ENCODE data around the gene RAB11FIP3. TPM values are rescaled to one million over a fixed set of nuclear protein-coding genes. Genes with fewer than 3 reads are reported as not detected.
A peak's percentile ranks its signal among the peaks of the same experiment; 100 is the strongest.
"Not testable (repeated sequence)": the region's sequence is repeated elsewhere in the genome, so short reads cannot be mapped to it uniquely, and the experiment has no call there.

RAB11FIP3 gene
- total RNA-seq, 1 donor = 25.3 TPM

DNA sequence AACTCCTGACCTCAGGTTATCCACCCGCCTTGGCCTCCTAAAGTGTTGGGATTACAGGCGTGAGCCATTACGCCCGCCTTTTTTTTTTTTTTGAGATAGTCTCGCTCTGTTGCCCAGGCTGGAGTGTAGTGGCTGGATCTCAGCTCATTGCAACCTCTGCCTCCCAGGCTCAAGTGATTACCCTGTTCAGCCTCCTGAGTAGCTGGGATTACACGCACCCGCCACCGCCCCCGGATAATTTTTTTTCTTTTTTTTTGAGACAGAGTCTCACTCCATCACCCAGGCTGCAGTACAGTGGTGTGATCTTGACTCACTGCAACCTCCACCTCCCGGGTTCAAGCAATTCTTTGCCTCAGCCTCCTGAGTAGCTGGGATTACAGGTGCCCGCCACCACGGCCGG lies 3.3 kb upstream of the RAB11FIP3 start:
- not testable (repeated sequence) for H2AFZ ChIP-seq (ENCODE audit: low read length); H4K20me1 ChIP-seq (ENCODE audit: insufficient read depth, low read length); H3K9me3 ChIP-seq (ENCODE audit: low read depth, low read length); H3K4me3 ChIP-seq (ENCODE audit: insufficient read depth, low read length); H3K27me3 ChIP-seq (ENCODE audit: insufficient read depth, low read length); H3K27ac ChIP-seq (ENCODE audit: low read depth, low read length); H3K36me3 ChIP-seq (ENCODE audit: insufficient read depth, low read length); DNase-seq (ENCODE audit: insufficient read length, low spot score, missing footprints); H3K4me2 ChIP-seq (ENCODE audit: insufficient read depth, low read length)
- peaks cover 11% of the 10 kb centered on the region for H3K79me2 ChIP-seq (ENCODE audit: insufficient read depth, low read length)
- peaks cover 26% of the 10 kb centered on the region for H3K4me1 ChIP-seq (ENCODE audit: insufficient read depth, low read length)

DNA sequence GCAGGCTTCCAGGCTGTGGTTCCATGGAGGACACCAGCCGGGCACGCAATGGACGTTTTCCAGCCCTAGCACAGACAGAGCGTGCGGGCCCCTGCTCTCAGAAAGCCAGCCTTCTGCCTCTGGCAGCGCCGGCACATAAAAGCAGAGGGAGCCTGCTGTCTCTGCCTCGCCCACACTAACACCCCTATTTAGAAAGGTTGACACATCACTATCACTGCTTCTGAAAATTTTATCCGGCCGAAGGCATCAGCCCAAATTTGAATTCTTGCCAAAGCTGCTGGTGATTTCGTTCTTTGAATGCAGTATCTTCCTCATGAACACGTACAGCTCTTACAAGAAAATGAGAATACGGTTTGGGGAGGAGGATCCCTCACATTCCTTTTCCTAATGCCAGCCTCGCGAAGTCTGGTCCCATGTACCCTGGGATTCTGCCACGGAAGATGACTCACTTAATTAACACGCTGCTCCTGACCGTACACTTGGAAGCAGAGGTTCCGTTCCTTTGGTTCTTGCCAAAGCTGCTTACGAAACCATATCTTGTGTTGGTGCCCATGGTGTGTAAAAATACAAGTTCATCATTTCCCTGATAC lies 1.3 kb upstream of the RAB11FIP3 start:
- peak overlapping the region; percentile 89 for H2AFZ ChIP-seq (ENCODE audit: low read length)
- no peaks in the 10 kb centered on the region for H3K9me3 ChIP-seq (ENCODE audit: low read depth, low read length)
- H3K4me2 ChIP-seq (ENCODE audit: insufficient read depth, low read length) = peak overlapping the region; percentile 84
- peak overlapping the region; percentile 86 for H3K4me3 ChIP-seq (ENCODE audit: insufficient read depth, low read length)
- DNase-seq (ENCODE audit: insufficient read length, low spot score, missing footprints) = peak; percentile 99
- TF ChIP-seq, protein P1, sequence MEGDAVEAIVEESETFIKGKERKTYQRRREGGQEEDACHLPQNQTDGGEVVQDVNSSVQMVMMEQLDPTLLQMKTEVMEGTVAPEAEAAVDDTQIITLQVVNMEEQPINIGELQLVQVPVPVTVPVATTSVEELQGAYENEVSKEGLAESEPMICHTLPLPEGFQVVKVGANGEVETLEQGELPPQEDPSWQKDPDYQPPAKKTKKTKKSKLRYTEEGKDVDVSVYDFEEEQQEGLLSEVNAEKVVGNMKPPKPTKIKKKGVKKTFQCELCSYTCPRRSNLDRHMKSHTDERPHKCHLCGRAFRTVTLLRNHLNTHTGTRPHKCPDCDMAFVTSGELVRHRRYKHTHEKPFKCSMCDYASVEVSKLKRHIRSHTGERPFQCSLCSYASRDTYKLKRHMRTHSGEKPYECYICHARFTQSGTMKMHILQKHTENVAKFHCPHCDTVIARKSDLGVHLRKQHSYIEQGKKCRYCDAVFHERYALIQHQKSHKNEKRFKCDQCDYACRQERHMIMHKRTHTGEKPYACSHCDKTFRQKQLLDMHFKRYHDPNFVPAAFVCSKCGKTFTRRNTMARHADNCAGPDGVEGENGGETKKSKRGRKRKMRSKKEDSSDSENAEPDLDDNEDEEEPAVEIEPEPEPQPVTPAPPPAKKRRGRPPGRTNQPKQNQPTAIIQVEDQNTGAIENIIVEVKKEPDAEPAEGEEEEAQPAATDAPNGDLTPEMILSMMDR (IDR thresholded peaks at IDR 0.05; ENCODE audit: extremely low read depth, low read depth, low read length) = no peak
- no peaks in the 10 kb centered on the region for H3K36me3 ChIP-seq (ENCODE audit: insufficient read depth, low read length)
- peaks cover 29% of the 10 kb centered on the region for H3K79me2 ChIP-seq (ENCODE audit: insufficient read depth, low read length)
- peaks cover 30% of the 10 kb centered on the region for H3K4me1 ChIP-seq (ENCODE audit: insufficient read depth, low read length)
- peak overlapping the region; percentile 91 for H3K27ac ChIP-seq (ENCODE audit: low read depth, low read length)
- H4K20me1 ChIP-seq (ENCODE audit: insufficient read depth, low read length) = peaks cover 23% of the 10 kb centered on the region
- no peaks in the 10 kb centered on the region for H3K27me3 ChIP-seq (ENCODE audit: insufficient read depth, low read length)

DNA sequence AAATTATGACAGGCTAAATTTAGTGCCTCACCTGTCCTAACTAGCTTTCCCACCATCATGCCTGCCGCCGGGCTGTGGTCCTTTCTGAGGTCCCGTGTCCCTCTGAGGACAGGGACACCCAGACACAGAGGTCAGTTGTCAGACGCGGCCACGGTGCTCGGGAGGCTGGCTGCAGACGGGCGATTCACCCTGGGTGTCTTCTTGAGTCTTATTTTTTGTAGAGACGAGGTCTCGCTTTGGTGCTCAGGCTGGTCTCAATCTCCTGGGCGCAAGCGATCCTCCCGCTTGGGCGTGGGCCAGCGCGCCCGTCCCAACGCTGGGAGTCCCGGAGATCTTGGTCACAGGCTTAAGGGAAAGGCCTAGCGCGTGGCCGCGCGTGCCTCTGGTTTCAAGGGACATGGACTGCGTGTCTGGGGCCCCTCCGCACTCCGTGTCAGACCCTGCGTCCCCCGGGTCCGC lies 797 bp upstream of the RAB11FIP3 start:
- Histone ChIP-seq H3K4me1 (ENCODE audit: insufficient read depth, low read length) (peaks cover 30% of the 10 kb centered on the region), H2AFZ (ENCODE audit: low read length) (peak overlapping the region; percentile 89), H3K27me3 (ENCODE audit: insufficient read depth, low read length) (no peaks in the 10 kb centered on the region), H3K27ac (ENCODE audit: low read depth, low read length) (peak overlapping the region; percentile 91), H3K4me2 (ENCODE audit: insufficient read depth, low read length) (peak overlapping the region; percentile 84), H3K36me3 (ENCODE audit: insufficient read depth, low read length) (no peaks in the 10 kb centered on the region), H3K79me2 (ENCODE audit: insufficient read depth, low read length) (peaks cover 34% of the 10 kb centered on the region), H3K9me3 (ENCODE audit: low read depth, low read length) (no peaks in the 10 kb centered on the region), H4K20me1 (ENCODE audit: insufficient read depth, low read length) (peaks cover 23% of the 10 kb centered on the region), H3K4me3 (ENCODE audit: insufficient read depth, low read length) (peak overlapping the region; percentile 86)
- TF ChIP-seq, protein P1 (IDR thresholded peaks at IDR 0.05; ENCODE audit: extremely low read depth, low read depth, low read length) = no peak
- DNase-seq (ENCODE audit: insufficient read length, low spot score, missing footprints) = peak; percentile 92

DNA sequence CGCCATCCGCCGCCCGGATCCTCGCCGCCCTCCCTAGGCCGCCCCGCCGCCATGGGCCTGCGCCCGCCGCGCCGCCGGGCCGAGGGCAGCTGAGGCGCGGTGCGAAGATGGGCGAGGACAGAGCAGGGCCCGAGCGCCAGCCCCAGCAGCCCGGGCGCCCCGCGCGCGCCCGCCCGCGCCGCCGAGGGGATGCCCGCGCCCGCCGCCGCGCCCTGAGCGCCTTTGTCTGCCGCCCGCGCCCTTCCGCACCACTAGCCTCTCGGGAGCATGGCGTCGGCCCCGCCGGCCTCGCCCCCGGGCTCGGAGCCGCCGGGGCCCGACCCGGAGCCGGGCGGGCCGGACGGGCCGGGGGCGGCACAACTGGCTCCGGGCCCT lies 278 bp downstream of the RAB11FIP3 start:
- no peak overlapping the region for H2AFZ ChIP-seq (ENCODE audit: low read length)

More for the DNA sequence above, 278 bp downstream of the RAB11FIP3 start:
- no peaks in the 10 kb centered on the region for H3K27me3 ChIP-seq (ENCODE audit: insufficient read depth, low read length)
- DNase-seq (ENCODE audit: insufficient read length, low spot score, missing footprints) = no peak
- H3K4me2 ChIP-seq (ENCODE audit: insufficient read depth, low read length) = peak overlapping the region; percentile 84
- peaks cover 30% of the 10 kb centered on the region for H3K4me1 ChIP-seq (ENCODE audit: insufficient read depth, low read length)
- peak overlapping the region; percentile 86 for H3K4me3 ChIP-seq (ENCODE audit: insufficient read depth, low read length)
- H3K9me3 ChIP-seq (ENCODE audit: low read depth, low read length) = no peaks in the 10 kb centered on the region
- H3K79me2 ChIP-seq (ENCODE audit: insufficient read depth, low read length) = peaks cover 43% of the 10 kb centered on the region
- TF ChIP-seq, protein P1 (IDR thresholded peaks at IDR 0.05; ENCODE audit: extremely low read depth, low read depth, low read length) = no peak
- peaks cover 27% of the 10 kb centered on the region for H4K20me1 ChIP-seq (ENCODE audit: insufficient read depth, low read length)
- no peaks in the 10 kb centered on the region for H3K36me3 ChIP-seq (ENCODE audit: insufficient read depth, low read length)
- peak overlapping the region; percentile 91 for H3K27ac ChIP-seq (ENCODE audit: low read depth, low read length)

All from osteoblast (primary cell).